HG02571 (cell line): ENCODE measurements around the gene RNF38.
"Not testable (repeated sequence)": the region's sequence is repeated elsewhere in the genome, so short reads cannot be mapped to it uniquely, and the experiment has no call there.

Source experiments
- ATAC-seq: cut with Tn5 transposase; IDR thresholded peaks from one replicate; pipeline ENCODE4 v1.9.1; 2021; ENCODE audit warnings: mild to moderate bottlenecking, moderate library complexity; ENCODE audit not compliant: unreplicated experiment

RNF38 gene

GRCh38 chr9:36336131-36336907, 63.8 kb downstream of the RNF38 start:
- ATAC-seq, result no peak

DNA sequence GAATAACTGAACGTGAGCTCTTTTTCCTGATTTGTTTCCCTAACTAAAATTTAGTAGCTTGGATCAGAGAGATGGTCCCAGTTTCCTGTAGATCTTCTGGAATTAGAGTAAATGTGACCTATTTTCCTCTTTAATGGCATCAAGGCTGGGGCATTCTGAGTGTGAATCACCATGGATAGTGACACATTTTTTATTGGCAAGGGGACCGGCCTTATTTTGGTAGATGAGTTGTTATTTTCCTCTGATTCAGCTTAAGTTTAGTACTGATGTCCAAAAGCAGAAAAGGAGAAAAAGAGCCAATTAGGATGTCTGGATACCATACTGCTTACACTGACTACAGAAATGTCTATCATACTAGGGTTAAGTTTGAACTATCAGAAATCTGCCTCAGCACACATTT, 68.1 kb downstream of the RNF38 start:
- no peak for ATAC-seq

DNA sequence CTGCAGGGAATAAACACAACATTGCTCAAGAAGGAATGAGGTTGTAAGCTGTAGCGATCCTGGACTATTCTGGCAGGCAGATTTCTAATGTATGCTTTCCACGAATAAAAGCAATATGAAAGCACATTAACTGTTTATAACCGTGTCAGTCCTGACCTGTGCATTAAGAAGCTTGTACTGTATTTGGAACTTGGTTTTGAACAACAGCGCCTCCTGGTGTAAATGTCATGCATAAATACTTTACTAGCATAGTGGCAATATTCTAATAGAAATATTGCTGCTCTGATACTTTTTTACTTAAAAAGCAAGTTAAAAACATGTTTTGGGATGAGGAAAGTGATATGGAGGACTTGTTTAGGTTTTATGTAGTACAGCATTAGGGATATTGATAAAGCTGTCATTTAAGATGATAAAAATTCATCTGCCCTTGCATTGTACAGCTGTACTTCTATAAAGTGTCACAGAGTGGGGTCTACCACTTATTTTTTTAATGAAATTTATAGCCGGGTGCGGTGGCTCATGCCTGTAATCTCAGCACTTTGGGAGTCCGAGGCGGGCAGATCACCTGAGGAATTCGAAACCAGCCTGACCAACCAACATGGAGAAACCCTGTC, 71.2 kb downstream of the RNF38 start:
- no peak for ATAC-seq

DNA sequence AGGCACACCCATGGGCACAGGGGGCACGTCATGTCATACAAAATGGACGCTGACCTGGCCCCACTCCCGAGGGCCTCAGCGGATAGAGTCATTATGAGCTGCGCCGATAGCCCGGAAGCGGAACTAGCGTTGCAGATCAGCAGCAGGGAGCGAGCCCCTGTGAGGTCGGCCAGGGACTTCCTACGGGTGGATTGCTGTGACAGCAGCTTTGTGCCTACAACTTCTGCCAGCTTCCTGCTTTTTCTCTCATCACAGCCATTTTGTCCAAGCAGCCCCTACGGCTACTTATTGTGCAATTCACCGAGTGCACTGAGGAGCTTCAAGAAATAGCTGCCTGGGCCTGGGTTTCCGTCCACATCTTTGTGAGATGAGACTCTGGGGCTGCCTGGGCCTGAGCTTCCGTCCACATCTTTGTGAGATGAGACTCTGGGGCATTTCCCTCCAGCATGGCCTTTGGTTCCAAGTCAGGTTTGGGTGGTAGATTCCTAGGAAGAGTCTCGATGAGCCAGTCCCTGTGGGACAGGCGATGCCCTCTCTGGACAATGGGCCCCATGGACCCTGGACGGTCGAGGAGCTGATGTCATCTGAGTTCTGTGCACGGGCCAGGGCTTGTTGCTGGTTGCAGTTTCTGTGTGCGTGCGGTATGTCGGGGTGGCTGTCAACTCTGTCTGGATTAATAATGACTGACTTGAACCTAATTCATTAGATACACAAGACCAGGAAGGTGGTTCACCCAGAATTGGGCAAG, 74.8 kb downstream of the RNF38 start:
- ATAC-seq, result no peak

GRCh38 chr9:36323926-36324325, 76.1 kb downstream of the RNF38 start:
- no peak for ATAC-seq

DNA sequence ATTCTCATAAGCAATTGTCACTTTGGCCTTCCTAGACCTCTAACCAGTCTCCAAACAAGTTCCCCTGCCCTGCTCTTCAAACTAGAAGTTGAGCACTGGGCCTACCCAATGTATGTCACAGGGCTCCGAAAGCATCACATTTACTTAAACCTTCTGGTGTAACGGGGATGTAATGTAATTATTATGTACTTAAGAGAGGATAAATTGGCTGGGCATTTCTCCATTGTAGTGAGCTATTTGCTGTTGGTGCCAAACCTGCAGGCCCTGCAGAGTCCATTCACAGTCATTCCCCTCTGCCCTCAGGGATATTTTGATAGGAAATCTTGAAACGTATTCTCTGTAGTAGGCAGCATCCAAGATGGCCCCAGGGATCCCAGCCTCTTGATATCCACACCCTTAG, 77.6 kb downstream of the RNF38 start:
- ATAC-seq, result no peak

GRCh38 chr9:36321903-36322302, 78.2 kb downstream of the RNF38 start:
- ATAC-seq, result not testable (repeated sequence)

DNA sequence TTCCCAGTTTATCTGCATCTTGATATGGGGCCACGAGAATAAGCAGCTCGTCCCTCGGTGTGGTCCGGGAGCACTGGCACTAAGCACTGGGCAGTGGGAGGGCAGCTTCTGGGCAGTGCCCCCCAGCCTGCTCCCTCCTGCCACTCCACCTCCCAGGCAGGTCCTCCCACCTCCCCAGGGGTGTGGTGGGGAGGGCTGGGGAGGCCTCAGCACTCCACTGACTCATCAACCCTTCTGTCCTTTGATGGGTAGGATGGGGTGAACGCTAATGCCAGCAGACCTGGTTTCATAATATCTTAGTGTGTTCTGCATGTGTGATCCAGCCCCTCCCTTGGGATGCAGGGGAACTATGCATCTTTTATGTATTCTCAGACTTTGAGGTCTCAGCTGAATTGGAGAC, 79.6 kb downstream of the RNF38 start:
- ATAC-seq, result no peak

DNA sequence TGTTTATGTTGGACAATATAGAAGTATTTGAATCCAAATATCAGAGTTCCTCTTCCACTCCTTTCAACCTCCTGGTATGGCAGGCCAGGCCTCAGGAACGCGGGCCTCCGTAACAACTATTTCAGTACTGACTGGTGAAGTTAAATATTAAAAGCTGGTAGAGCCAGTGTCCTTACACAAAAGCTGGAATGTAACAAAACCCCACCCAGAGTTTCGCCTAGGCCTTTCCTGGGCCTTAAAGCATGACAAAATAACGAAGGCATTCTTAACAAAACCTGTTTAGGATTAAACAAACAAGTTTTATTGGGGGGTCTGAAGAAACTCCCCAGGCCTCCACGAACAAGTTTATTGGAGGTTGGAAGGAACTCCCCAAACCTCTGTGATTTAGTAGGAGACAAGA, 80.3 kb downstream of the RNF38 start:
- ATAC-seq, result no peak

DNA sequence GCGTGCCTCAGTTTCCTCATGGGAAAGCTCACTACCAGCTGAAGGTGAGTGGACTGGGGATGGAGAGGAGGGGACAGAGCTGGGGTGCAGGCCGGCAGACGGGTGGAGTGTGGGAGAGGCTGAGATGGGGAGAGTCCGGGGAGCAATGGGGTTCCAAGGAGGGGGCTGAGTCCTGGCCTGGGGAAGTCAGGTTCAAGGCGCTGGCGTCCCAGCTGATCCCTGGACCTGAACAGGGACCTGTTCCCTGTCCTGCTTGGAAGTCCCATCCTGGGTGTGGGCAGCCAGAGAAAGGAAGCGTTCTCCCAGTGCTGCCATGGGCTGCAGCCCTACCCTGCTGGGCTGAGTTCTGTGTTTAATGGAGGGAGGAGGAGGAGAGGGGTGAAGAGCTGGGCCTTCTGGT, 80.9 kb downstream of the RNF38 start:
- no peak for ATAC-seq

GRCh38 chr9:36318212-36318802, 81.8 kb downstream of the RNF38 start:
- no peak for ATAC-seq

GRCh38 chr9:36317766-36318165, 82.3 kb downstream of the RNF38 start:
- ATAC-seq, result no peak

DNA sequence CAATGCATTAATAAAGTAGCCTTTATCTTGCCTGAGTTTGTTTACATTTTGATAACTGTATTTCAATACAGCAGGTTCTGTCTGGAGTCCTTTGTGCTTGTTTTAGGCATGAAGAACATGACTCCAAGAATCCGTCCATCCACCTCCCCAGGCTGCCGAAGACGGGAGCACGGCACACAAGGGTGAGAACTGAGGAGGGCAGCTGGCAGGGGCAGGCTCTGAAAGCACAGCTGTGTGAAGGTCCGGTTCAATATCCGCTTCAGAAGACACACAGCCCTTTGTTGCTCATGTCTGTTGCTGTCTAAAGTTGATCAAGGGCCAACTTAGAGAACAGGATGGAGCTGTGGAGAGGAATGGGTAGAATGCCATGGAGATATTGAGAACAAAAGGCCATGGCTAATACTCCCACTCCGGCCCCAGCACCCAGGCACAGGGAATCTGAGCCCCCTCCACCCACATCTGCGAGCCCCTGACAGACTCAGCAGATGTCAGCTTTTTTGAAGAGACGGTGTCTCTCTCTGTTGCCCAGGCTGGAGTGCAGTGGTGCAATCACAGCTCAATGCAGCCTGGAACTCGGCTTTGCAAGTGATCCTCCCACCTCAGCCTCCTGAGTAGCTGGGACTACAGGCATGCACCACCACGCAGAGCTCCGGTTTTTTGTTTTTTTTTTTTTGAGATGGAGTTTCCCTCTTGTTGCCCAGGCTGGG, 83.3 kb downstream of the RNF38 start:
- ATAC-seq, result no peak

DNA sequence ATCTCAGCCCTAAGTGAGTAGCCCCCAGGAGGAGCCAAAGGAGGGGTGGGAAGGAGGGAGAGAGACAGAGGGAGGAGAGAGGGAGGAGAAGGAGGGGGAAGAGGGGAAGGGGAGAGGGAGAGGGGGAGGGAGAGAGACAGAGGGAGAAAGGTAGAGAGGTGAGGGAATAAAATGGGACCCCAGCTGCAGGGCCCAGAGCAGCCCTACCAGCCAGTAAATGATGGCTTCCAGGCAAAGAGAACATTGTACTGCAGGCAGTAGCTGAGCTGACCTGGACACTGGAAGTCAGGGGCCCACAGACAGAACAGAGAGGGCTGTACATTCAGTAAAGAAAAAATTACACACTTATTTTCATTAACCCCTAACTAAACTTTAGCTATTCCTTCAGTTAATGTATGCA, 84.0 kb downstream of the RNF38 start:
- no peak for ATAC-seq

- no peak for ATAC-seq
Measured at GRCh38 chr9:36315283-36315682, 84.8 kb downstream of the RNF38 start.

GRCh38 chr9:36314740-36315139, 85.3 kb downstream of the RNF38 start:
- no peak for ATAC-seq

DNA sequence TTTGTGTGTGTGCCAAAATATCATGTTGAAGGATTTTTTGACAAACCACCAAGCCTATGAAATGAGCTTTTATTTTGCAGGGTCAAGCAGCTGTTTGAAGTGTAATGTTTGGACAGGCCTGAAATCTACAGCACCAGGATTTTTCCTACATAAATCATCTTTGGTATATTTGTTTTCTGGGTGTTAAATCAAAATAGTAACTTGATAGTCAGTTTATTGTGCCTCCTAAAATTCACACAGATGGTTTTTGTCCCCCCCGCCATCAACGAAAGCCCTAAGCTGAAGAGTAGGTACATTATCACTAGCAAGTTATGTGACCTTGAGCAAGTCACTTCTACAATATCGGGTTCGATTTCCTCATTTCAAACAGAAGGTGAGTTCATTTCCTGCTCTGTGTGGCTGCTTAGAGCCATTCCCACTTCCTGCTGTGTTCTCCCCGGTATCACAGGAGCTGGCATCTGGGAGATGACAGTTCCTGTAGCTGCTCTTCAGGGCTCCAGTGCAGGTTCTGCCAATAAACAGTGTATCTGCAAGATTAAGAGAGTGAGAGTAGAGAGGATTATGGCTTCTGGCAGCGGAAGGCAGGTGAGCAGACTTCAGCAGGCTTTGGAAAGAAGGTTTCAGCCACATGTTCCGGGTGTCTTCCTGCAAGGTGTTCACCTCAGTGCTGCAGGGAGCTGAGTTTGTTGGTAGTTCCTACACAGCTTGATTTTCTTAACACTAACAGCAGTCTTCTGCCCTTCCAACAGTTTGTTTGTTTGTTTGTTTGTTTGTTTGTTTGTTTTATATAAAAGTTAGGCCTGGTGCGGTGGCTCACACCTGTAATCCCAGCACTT, 93.4 kb downstream of the RNF38 start:
- ATAC-seq, result no peak

DNA sequence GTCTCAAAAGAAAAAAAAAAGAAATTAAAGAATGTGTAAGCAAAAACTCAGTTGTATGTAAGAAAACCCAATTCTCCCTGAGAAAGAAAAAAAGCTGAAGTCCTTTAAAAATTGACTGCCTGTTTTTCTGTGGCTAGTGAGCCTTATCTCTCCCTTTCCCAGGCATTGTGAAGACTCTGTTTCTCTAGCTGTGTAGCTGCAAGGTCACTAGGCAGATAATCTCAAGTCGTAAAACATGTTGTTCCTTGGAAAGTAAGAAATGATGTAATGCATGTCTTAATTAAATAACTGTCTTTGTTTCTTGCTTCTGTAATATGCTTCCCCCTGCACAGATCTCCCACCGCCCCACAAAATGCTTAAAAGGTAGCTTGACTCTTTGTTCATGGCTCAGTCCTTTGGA, 95.7 kb downstream of the RNF38 start:
- ATAC-seq, result not testable (repeated sequence)

DNA sequence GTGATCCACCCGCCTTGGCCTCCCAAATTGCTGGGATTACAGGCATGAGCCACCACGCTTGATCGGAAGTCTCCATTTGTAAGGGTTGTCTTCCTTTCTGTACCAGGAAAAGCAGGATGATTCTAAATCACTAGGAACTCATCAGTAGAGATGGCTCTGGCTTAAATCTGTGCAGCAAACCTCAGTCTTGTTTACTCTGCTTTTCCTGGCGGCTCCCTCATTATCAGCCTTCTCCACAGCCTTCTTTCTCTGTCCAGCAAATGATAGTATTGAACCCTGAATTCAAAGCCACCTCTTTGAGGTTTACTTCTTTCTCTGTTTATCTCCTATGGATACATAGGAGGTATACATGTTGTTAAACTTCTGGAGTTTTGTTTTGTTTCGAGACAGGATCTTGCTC, 98.8 kb downstream of the RNF38 start:
- no peak for ATAC-seq

DNA sequence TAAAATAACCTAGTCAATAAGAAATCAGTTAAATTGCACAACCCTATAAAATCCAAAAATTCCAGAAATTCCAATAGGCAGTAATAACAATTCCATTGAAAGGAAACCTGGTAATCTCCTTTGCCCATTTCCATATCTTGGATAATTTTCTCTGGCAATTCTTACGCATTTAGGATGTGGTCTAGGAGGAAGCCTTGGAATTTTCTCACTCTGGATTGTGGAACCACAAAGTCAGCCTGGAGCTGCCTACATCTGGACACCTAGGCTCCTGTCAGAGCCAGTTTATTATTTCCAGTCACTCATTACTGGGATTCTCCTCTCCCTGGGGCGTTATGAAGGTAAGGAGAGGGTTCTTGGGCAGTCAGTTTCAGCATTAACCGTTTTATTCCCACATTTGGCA, 101.5 kb downstream of the RNF38 start:
- no peak for ATAC-seq
